Placental pericyte (primary cell): ENCODE data around the gene KRT74. TPM values are rescaled to one million over a fixed set of nuclear protein-coding genes. Genes with fewer than 3 reads are reported as not detected.

ENCODE experiments used
- total RNA-seq: library from RNA; depleted of rRNA; stranded (reverse); fragments of >200 nt; gene quantifications from 2 replicates; pipeline ENCODE4 v1.2.3, GENCODE V29; 2012

The KRT74 gene
- not detected in 2 replicates for total RNA-seq

GRCh38 chr12:52573743-52574142 is at the start of gene KRT74:
Gene KRT74 (minus strand): TSS chr12:52573843. CDS start chr12:52573777, 66 bp downstream.

GRCh38 chr12:52618216-52618615 is 44.6 kb upstream of the KRT74 start, which contains the start of gene KRT73:
Gene KRT73 (minus strand): TSS chr12:52618559. CDS start chr12:52618524, 35 bp downstream.

GRCh38 chr12:52600941-52601481 is 27.4 kb upstream of the KRT74 start, which contains the start of gene KRT72:
Gene KRT72 (minus strand): TSS chr12:52601463. CDS start chr12:52601452, 11 bp downstream.

GRCh38 chr12:52552681-52553195 is 20.9 kb downstream of the KRT74 start, which contains the start of gene KRT71:
Gene KRT71 (minus strand): TSS chr12:52553145. CDS start chr12:52553077, 68 bp downstream.

GRCh38 chr12:52519826-52520662 is 53.6 kb downstream of the KRT74 start, which contains the start of gene KRT5:
Gene KRT5 (minus strand): TSS chr12:52520394. CDS start chr12:52520296, 98 bp downstream.

Other genes with a start within 250 kb of the KRT74 start
- not detected in 2 replicates for gene KRT85, start 206.4 kb downstream of the KRT74 start, total RNA-seq
- gene KRT84, start 188.2 kb downstream of the KRT74 start, total RNA-seq: not detected in 2 replicates
- not detected in 2 replicates for gene KRT82, start 167.5 kb downstream of the KRT74 start, total RNA-seq
- not detected in 2 replicates for gene KRT75, start 139.5 kb downstream of the KRT74 start, total RNA-seq
- 0.29 TPM in 1 of 2 replicates, not detected in the other for gene KRT6B, start 121.7 kb downstream of the KRT74 start, total RNA-seq
- gene KRT6C, start 100.0 kb downstream of the KRT74 start, total RNA-seq: not detected in 2 replicates
- gene KRT6A, start 80.6 kb downstream of the KRT74 start, total RNA-seq: 25.6 TPM in 1 of 2 replicates, not detected in the other
- 1.7 TPM in 1 of 2 replicates, not detected in the other for gene KRT5, start 53.4 kb downstream of the KRT74 start, total RNA-seq
- not detected in 2 replicates for gene KRT71, start 20.7 kb downstream of the KRT74 start, total RNA-seq
- gene KRT72, start 27.6 kb upstream of the KRT74 start, total RNA-seq: not detected in 2 replicates
- gene KRT73, start 44.7 kb upstream of the KRT74 start, total RNA-seq: not detected in 2 replicates
- gene KRT2, start 78.4 kb upstream of the KRT74 start, total RNA-seq: not detected in 2 replicates
- not detected in 2 replicates for gene KRT1, start 106.6 kb upstream of the KRT74 start, total RNA-seq
- not detected in 2 replicates for gene KRT77, start 129.7 kb upstream of the KRT74 start, total RNA-seq
- not detected in 2 replicates for gene KRT76, start 203.5 kb upstream of the KRT74 start, total RNA-seq
- not detected in 2 replicates for gene KRT3, start 222.3 kb upstream of the KRT74 start, total RNA-seq
- gene KRT4, start 240.3 kb upstream of the KRT74 start, total RNA-seq: 0.14 TPM in 1 of 2 replicates, not detected in the other